Keratinocyte (primary cell): ENCODE results near the gene PLAGL1. TPM values are rescaled to one million over a fixed set of nuclear protein-coding genes. Genes with fewer than 3 reads are reported as not detected.

Experiments used
- DNase-seq: peaks from one replicate; pipeline ENCODE4 v3.0.0-alpha.2; 2011; ENCODE audit warnings: low read depth, missing footprints, low spot score
- FAIRE-seq: peaks from 2 replicates; lab custom pipeline; 2011; peaks lifted over from hg19 to GRCh38; lab: Jason Lieb, UNC
- H2AFZ ChIP-seq: 2 replicates; pipeline ENCODE4 v1.6.0; 2012; ENCODE audit warnings: low read length, control low read depth, inconsistent platforms; ENCODE audit not compliant: control insufficient read depth
- H3K27ac ChIP-seq: 2 replicates; pipeline ENCODE4 v1.5.1; 2011; ENCODE audit warnings: low read length; ENCODE audit not compliant: control insufficient read depth, insufficient read depth
- H3K27me3 ChIP-seq: 3 replicates; pipeline ENCODE4 v1.6.0; 2011; ENCODE audit warnings: low read length; ENCODE audit not compliant: control insufficient read depth, insufficient read depth; ENCODE audit errors: extremely low read depth
- H3K36me3 ChIP-seq, 2 experiments: 2 replicates in 1 of 2; 3 replicates in 1 of 2; pipeline ENCODE4 v1.5.1; 2011; ENCODE audit warnings: low read length in 2 of 2, mild to moderate bottlenecking in 1 of 2; ENCODE audit not compliant: control insufficient read depth in 2 of 2, insufficient read depth in 2 of 2; ENCODE audit errors: extremely low read depth in 1 of 2
- H3K4me1 ChIP-seq: 3 replicates; pipeline ENCODE4 v1.5.1; 2011; ENCODE audit warnings: low read length; ENCODE audit not compliant: control insufficient read depth, insufficient read depth; ENCODE audit errors: extremely low read depth
- H3K4me2 ChIP-seq: 3 replicates; pipeline ENCODE4 v1.6.0; 2011; ENCODE audit warnings: low read depth, low read length; ENCODE audit not compliant: control insufficient read depth, insufficient read depth; ENCODE audit errors: extremely low read depth
- H3K4me3 ChIP-seq, 3 experiments: fragments of 200-600 bp in 1 of 3; sonication (generic) in 1 of 3; 2 replicates in 2 of 3; 3 replicates in 1 of 3; pipeline ENCODE4 v1.5.1; 2011 to 2016; ENCODE audit warnings: low read length in 3 of 3, mild to moderate bottlenecking in 3 of 3, control low read depth in 2 of 3, inconsistent platforms in 1 of 3, low read depth in 1 of 3, mixed read lengths in 1 of 3, mixed run types in 1 of 3, moderate library complexity in 1 of 3; ENCODE audit not compliant: control insufficient read depth in 2 of 3, insufficient read depth in 2 of 3; ENCODE audit errors: extremely low read depth in 1 of 3
- H3K79me2 ChIP-seq: 2 replicates; pipeline ENCODE4 v1.6.0; 2012; ENCODE audit warnings: low read length; ENCODE audit not compliant: control insufficient read depth, insufficient read depth
- H3K9ac ChIP-seq: 3 replicates; pipeline ENCODE4 v1.6.0; 2011; ENCODE audit warnings: low read length; ENCODE audit not compliant: control insufficient read depth, insufficient read depth; ENCODE audit errors: extremely low read depth
- H3K9me1 ChIP-seq: 3 replicates; pipeline ENCODE4 v1.6.0; 2011; ENCODE audit warnings: low read length; ENCODE audit not compliant: control insufficient read depth, insufficient read depth; ENCODE audit errors: extremely low read depth
- H3K9me3 ChIP-seq: 2 replicates; pipeline ENCODE4 v1.5.1; 2012; ENCODE audit warnings: low read depth, low read length; ENCODE audit not compliant: control insufficient read depth
- H4K20me1 ChIP-seq: 3 replicates; pipeline ENCODE4 v1.6.0; 2011; ENCODE audit warnings: low read length; ENCODE audit not compliant: control insufficient read depth, insufficient read depth; ENCODE audit errors: extremely low read depth
- CTCF ChIP-seq, 3 experiments: IDR thresholded peaks in 1 of 3; conservative IDR thresholded peaks in 1 of 3; optimal IDR thresholded peaks in 1 of 3; 2 replicates in 2 of 3; 3 replicates in 1 of 3; pipeline versions ENCODE3 to v1.5.1; 2011; ENCODE audit warnings: low read length in 3 of 3, mild to moderate bottlenecking in 3 of 3, moderate library complexity in 2 of 3, control low read depth in 1 of 3, inconsistent platforms in 1 of 3; ENCODE audit not compliant: insufficient read depth in 2 of 3; ENCODE audit errors: extremely low read depth in 1 of 3
- EZH2 ChIP-seq: IDR thresholded peaks from one replicate; pipeline ENCODE4 v1.6.1; 2012; ENCODE audit warnings: inconsistent platforms, mild to moderate bottlenecking, low read length, moderate library complexity
- dilution Hi-C: fragments of 300-500 bp; cut with MboI; formaldehyde crosslinking; loops from one replicate; pipeline ENCODE4 v1.7.0; 2020; ENCODE audit warnings: low sequenced_read_pairs; ENCODE audit not compliant: extremely low pct_ligation_motif_present
- polyA plus RNA-seq, 5 experiments: library from polyadenylated mRNA; depleted of rRNA in 3 of 5; stranded (reverse) in 3 of 5; stranded (forward) in 1 of 5; unstranded in 1 of 5; fragments of >200 nt; gene quantifications; 1 replicate in 1 of 5; 2 replicates in 3 of 5; 3 replicates in 1 of 5; pipeline versions ENCODE4 v1.2.1 to v1.2.3, GENCODE V29; 2011 to 2012; ENCODE audit warnings: missing spikeins in 2 of 5, low read depth in 1 of 5, low replicate concordance in 1 of 5

PLAGL1 gene
- polyA plus RNA-seq, 1 donor (not counting 4 experiments of a cell fraction or from before 2014, with no cell fraction given) = 8.9 TPM

GRCh38 chr6:143912671-143913070, 95.4 kb downstream of the PLAGL1 start:
- H3K27me3 ChIP-seq = no peaks in the 10 kb centered on the region
- DNase-seq = no peak
- dilution Hi-C loops = no loop called here
- no peaks in the 10 kb centered on the region for H3K79me2 ChIP-seq
- no peaks in the 10 kb centered on the region for H3K9me3 ChIP-seq
- no peak for FAIRE-seq
- H4K20me1 ChIP-seq = no peaks in the 10 kb centered on the region
- H3K4me3 ChIP-seq = no peak overlapping the region
- no peaks in the 10 kb centered on the region for H3K36me3 ChIP-seq
- H2AFZ ChIP-seq = no peak overlapping the region
- no peak overlapping the region for H3K9ac ChIP-seq
- H3K4me1 ChIP-seq = no peaks in the 10 kb centered on the region
- no peak for TF ChIP-seq CTCF (optimal IDR thresholded peaks at IDR 0.05 in 1 of 3, IDR thresholded peaks at IDR 0.05 in 1 of 3, conservative IDR thresholded peaks at IDR 0.05 in 1 of 3; ENCODE audit: extremely low read depth in 1 of 3, insufficient read depth in 2 of 3, low read length in 3 of 3)
- TF ChIP-seq EZH2 = no peak
- H3K9me1 ChIP-seq = no peaks in the 10 kb centered on the region
- no peak overlapping the region for H3K4me2 ChIP-seq
- H3K27ac ChIP-seq = no peak overlapping the region

GRCh38 chr6:143911028-143911427, 97.0 kb downstream of the PLAGL1 start:
- dilution Hi-C loops = no loop called here
- no peaks in the 10 kb centered on the region for H3K79me2 ChIP-seq
- no peaks in the 10 kb centered on the region for H3K36me3 ChIP-seq
- H3K27ac ChIP-seq = no peak overlapping the region
- H3K9ac ChIP-seq = no peak overlapping the region
- TF ChIP-seq CTCF (optimal IDR thresholded peaks at IDR 0.05 in 1 of 3, IDR thresholded peaks at IDR 0.05 in 1 of 3, conservative IDR thresholded peaks at IDR 0.05 in 1 of 3; ENCODE audit: extremely low read depth in 1 of 3, insufficient read depth in 2 of 3, low read length in 3 of 3) = no peak
- no peak for TF ChIP-seq EZH2
- no peak for DNase-seq
- H3K4me2 ChIP-seq = no peak overlapping the region
- no peaks in the 10 kb centered on the region for H3K9me3 ChIP-seq
- H3K4me1 ChIP-seq = no peaks in the 10 kb centered on the region
- H3K27me3 ChIP-seq = no peaks in the 10 kb centered on the region
- H3K9me1 ChIP-seq = no peaks in the 10 kb centered on the region
- no peak overlapping the region for H3K4me3 ChIP-seq
- no peaks in the 10 kb centered on the region for H4K20me1 ChIP-seq
- FAIRE-seq = no peak
- no peak overlapping the region for H2AFZ ChIP-seq
